Measurements from ENCODE around the gene MUC13.

MUC13 gene

GRCh38 chr3:124934577-124934976 is at the start of gene MUC13:
TSS of gene MUC13 (minus strand) at chr3:124934751. CDS start at chr3:124934712, 39 bp downstream.
- in situ Hi-C loops (cut with MboI; ENCODE audit: low pct_unique_long_range_greater_than_20kb, low sequenced_read_pairs, unreplicated experiment), result loop anchor here (25.0 kb wide), 1 partner anchor 503 kb away; no protein-coding TSS in a partner anchor
- no peak for DNase-seq (ENCODE audit: low spot score)
- no peak for TF ChIP-seq CTCF (IDR thresholded peaks at IDR 0.05; ENCODE audit: extremely low read depth, insufficient read depth, missing control alignments)

GRCh38 chr3:124982855-124983254 is 48.3 kb upstream of the MUC13 start:
- in situ Hi-C loops (cut with MboI; ENCODE audit: low pct_unique_long_range_greater_than_20kb, low sequenced_read_pairs, unreplicated experiment), result no loop called here
- TF ChIP-seq CTCF (IDR thresholded peaks at IDR 0.05; ENCODE audit: extremely low read depth, insufficient read depth, missing control alignments), result no peak

GRCh38 chr3:124981472-124981871 is 46.9 kb upstream of the MUC13 start:
- no peak for DNase-seq (ENCODE audit: low spot score)
- in situ Hi-C loops (cut with MboI; ENCODE audit: low pct_unique_long_range_greater_than_20kb, low sequenced_read_pairs, unreplicated experiment), result no loop called here
- no peak for TF ChIP-seq CTCF (IDR thresholded peaks at IDR 0.05; ENCODE audit: extremely low read depth, insufficient read depth, missing control alignments)

More at GRCh38 chr3:124982855-124983254, 48.3 kb upstream of the MUC13 start:
- no peak for DNase-seq (ENCODE audit: low spot score)

GRCh38 chr3:124978627-124979026 is 44.1 kb upstream of the MUC13 start:
- DNase-seq (ENCODE audit: low spot score), result no peak
- TF ChIP-seq CTCF (IDR thresholded peaks at IDR 0.05; ENCODE audit: extremely low read depth, insufficient read depth, missing control alignments), result no peak
- in situ Hi-C loops (cut with MboI; ENCODE audit: low pct_unique_long_range_greater_than_20kb, low sequenced_read_pairs, unreplicated experiment), result no loop called here

GRCh38 chr3:124976383-124976782 is 41.8 kb upstream of the MUC13 start:
- DNase-seq (ENCODE audit: low spot score), result no peak
- in situ Hi-C loops (cut with MboI; ENCODE audit: low pct_unique_long_range_greater_than_20kb, low sequenced_read_pairs, unreplicated experiment), result no loop called here
- TF ChIP-seq CTCF (IDR thresholded peaks at IDR 0.05; ENCODE audit: extremely low read depth, insufficient read depth, missing control alignments), result no peak

GRCh38 chr3:124974691-124975090 is 40.1 kb upstream of the MUC13 start:
- DNase-seq (ENCODE audit: low spot score), result no peak
- in situ Hi-C loops (cut with MboI; ENCODE audit: low pct_unique_long_range_greater_than_20kb, low sequenced_read_pairs, unreplicated experiment), result no loop called here
- no peak for TF ChIP-seq CTCF (IDR thresholded peaks at IDR 0.05; ENCODE audit: extremely low read depth, insufficient read depth, missing control alignments)

- DNase-seq (ENCODE audit: low spot score), result no peak
- in situ Hi-C loops (cut with MboI; ENCODE audit: low pct_unique_long_range_greater_than_20kb, low sequenced_read_pairs, unreplicated experiment), result no loop called here
- TF ChIP-seq CTCF (IDR thresholded peaks at IDR 0.05; ENCODE audit: extremely low read depth, insufficient read depth, missing control alignments), result no peak
Measured at GRCh38 chr3:124973290-124973689, 38.7 kb upstream of the MUC13 start.

All from GM13977 (cell line).